ENCODE data around the gene MUC5AC.
"Not testable (repeated sequence)": the region's sequence is repeated elsewhere in the genome, so short reads cannot be mapped to it uniquely, and the experiment has no call there.

Gene MUC5AC

DNA sequence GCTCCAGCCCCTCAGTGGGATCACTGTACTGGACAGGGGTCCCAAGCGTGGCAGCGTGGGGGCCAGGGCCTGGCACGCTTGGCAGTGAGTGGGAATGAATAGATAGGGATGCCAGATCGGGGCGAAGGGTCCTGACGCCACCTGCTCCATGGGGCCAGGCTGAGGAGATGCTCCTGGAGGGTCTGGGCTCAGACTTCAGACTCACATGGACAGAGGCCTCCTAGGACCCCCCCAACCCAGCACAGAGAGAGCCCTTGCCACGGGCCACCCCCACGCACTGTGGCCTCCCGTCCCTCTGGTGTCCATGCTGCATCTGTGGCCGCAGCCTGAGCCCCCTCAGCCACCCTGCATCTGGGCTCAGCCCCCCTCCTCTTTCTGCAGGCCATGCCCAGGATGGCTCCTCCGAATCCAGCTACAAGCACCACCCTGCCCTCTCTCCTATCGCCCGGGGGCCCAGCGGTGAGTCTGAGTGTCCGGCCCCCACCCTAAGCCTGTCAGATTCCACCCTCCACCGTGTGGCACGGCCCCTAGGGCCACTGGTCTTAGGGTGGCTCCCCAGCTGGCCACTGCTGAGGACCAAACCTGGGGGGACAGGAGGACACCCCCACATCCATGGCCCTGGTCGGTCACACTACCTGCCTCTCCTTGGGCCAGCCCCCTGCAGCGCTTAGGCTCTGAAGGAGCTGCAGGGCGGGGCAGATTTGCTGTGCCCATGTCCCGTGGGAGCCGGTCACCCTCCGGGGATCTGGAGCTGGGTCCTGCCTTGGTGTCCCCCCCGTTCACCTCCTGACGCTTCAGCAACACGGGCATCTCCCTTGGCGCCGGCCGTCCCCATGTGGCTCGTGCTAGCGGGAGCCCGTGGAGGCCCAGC is 2.7 kb downstream of the MUC5AC start:
- no peak for FAIRE-seq
- no peak for TF ChIP-seq POLR2A (IDR thresholded peaks at IDR 0.05; ENCODE audit: low read depth, low read length)
- no peak for DNase-seq (ENCODE audit: insufficient read length, low spot score)

DNA sequence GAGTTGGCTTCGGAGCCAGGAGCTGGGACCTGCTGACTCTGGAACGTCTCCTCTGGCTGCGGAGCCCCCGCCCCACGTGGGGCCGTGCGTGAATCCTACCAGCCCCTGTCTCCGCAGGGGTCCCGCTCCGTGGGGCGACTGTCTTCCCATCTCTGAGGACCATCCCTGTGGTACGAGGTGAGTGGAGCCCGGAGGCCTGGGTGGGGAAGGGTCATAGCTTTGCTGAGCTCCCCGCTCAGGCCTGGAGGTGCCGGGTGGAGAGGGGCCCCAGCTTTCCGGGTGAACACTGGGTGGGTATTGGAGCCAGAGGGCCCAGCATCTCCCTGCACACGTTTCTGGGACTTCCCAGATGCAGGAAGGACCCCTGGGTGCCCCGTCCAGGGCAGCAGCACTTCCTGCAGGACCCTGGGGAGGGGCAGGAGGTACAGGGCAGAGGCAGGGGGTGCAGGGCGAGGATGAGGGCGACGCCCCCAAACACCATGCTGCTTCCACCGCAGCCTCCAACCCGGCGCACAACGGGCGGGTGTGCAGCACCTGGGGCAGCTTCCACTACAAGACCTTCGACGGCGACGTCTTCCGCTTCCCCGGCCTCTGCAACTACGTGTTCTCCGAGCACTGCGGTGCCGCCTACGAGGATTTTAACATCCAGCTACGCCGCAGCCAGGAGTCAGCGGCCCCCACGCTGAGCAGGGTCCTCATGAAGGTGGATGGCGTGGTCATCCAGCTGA is 3.8 kb downstream of the MUC5AC start:
- DNase-seq (ENCODE audit: insufficient read length, low spot score) (no peak), FAIRE-seq (no peak)
- TF ChIP-seq POLR2A (IDR thresholded peaks at IDR 0.05; ENCODE audit: low read depth, low read length), result no peak

DNA sequence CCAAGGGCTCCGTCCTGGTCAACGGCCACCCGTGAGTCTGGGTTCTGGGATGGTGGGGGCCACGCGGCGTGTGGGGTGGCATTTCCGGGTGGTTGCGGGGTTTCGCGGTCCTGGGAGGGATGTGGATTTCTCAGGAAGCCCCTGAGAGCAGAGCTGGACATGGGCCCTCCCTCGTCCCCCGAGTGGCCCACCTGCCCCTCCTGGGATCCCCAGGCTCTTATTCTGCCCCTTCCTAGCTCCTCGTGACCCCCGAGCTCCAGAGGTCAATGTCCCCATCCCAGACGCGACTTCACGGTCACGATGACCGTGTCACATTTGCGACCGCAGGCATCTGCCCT is 4.4 kb downstream of the MUC5AC start:
- FAIRE-seq (no peak), DNase-seq (ENCODE audit: insufficient read length, low spot score) (no peak)
- no peak for TF ChIP-seq POLR2A (IDR thresholded peaks at IDR 0.05; ENCODE audit: low read depth, low read length)

DNA sequence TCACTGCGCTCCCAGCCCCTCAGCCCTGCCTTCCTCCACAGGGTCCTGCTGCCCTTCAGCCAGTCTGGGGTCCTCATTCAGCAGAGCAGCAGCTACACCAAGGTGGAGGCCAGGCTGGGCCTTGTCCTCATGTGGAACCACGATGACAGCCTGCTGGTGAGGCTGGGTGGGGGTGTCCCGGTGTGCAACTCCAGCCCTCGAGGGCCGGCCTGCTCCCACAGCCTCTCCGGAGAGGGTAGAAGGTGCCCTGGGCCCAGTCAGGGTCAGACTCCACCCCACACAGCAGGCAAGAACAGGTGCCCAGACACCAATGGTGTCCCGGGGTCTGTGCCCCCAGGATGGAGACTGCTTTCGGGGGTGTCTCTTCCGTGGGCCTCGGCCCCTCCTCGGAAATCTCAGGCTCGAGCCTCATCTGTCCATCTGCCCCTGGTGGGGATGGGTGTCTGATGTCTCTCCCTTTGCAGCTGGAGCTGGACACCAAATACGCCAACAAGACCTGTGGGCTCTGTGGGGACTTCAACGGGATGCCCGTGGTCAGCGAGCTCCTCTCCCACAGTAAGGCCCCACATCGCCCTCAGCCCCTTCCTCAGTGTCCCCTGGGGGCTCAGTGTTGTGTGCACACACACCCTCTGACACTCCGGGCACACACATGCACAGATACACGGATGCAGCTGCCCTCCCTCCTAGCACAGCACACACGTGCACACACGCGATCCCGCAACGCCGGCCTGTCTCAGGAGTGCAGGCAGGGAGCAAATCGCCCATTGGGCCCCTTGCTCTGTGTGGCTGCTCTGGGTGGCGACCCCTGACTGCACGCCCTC is 4.9 kb downstream of the MUC5AC start:
- FAIRE-seq (no peak), DNase-seq (ENCODE audit: insufficient read length, low spot score) (no peak)
- TF ChIP-seq POLR2A (IDR thresholded peaks at IDR 0.05; ENCODE audit: low read depth, low read length), result no peak

DNA sequence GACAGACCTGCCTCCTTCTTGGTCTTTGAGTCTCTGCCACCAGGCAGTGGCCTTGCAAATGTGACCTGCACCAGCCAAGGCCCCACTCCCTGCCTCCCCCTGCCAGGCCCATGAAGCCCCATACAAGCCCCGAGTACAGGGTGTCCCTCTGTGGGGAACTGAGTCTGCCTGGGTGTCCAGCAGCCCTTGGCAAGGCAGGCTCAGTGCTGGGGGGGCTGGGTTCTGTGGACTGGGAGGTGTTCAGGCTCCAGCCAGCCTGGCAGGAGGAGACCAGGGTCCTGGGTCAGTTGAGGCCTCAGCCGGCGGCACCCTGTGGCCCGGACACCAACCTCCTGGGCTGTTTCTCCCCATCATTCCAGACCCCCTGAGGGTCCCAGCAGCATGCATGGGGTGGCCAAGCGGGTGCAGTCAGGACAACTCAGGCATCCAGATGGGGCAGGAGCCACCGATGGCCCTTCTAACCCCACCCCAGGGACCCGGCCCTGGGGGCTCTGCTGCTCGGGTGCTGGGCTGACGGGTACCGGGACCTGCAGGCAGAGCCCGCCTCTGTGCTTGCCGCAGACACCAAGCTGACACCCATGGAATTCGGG is 5.7 kb downstream of the MUC5AC start:
- no peak for TF ChIP-seq POLR2A (IDR thresholded peaks at IDR 0.05; ENCODE audit: low read depth, low read length)
- FAIRE-seq (no peak), DNase-seq (ENCODE audit: insufficient read length, low spot score) (no peak)

DNA sequence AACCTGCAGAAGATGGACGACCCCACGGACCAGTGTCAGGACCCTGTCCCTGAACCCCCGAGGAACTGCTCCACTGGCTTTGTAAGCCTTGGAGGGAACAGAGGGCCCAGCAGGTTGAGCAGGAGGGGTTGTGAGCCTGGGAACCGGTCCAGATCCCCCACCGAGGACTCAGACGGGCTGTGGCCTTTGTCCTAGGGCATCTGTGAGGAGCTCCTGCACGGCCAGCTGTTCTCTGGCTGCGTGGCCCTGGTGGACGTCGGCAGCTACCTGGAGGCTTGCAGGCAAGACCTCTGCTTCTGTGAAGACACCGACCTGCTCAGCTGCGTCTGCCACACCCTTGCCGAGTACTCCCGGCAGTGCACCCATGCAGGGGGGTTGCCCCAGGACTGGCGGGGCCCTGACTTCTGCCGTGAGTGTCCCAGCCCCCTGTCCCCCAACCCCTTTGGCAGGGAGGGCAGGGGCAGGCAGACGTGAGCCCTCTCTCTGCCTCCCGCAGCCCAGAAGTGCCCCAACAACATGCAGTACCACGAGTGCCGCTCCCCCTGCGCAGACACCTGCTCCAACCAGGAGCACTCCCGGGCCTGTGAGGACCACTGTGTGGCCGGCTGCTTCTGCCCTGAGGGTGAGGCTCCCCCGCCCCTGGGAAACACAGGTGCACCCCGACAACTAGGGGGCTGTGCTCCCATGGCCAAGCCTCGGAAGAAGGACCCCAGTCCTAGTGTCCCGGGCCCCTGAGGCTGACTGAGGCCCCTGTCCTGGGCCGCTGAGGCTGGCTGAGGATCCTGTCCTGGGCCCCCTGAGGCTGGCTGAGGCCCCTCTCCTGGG is 6.4 kb downstream of the MUC5AC start:
- no peak for FAIRE-seq

DNA sequence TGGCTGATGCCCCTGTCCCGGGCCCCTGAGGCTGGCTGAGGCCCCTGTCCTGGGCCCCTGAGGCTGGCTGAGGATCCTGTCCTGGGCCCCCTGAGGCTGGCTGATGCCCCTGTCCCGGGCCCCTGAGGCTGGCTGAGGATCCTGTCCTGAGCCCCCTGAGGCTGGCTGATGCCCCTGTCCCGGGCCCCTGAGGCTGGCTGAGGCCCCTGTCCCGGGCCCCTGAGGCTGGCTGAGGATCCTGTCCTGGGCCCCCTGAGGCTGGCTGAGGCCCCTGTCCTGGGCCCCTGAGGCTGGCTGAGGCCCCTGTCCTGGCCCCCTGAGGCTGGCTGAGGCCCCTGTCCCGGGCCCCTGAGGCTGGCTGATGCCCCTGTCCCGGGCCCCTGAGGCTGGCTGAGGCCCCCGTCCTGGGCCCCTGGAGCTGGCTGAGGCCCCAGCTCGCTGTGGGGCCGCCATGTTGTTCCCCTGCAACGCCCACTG is 7.1 kb downstream of the MUC5AC start:
- not testable (repeated sequence) for DNase-seq (ENCODE audit: insufficient read length, low spot score); FAIRE-seq

More for the DNA sequence above, 6.4 kb downstream of the MUC5AC start:
- no peak for DNase-seq (ENCODE audit: insufficient read length, low spot score)
- no peak for TF ChIP-seq POLR2A (IDR thresholded peaks at IDR 0.05; ENCODE audit: low read depth, low read length)

- no peak for DNase-seq (ENCODE audit: insufficient read length, low spot score)
- TF ChIP-seq POLR2A (IDR thresholded peaks at IDR 0.05; ENCODE audit: low read depth, low read length), result no peak
- no peak for FAIRE-seq
These were observed 7.7 kb downstream of the MUC5AC start for GRCh38 chr11:1165256-1166041.

DNA sequence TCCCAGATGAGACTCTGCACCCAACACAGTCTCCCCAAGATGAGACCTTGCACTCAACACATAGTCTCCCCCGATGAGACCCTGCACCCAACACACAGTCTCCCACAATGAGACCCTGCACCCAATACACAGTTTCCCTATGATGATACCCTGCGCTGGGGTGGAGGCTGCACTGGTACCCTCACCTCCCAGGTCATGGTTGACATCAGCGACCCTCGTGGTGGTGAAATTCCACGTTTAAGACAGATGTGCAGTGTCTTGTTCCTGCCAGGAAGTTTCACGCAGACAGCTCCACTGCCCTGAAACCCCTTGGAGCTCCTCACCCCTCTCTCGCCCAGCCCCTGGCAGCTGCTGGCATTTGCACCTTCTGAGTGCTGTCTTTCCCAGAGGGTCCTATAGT is 9.5 kb downstream of the MUC5AC start:
- TF ChIP-seq POLR2A (IDR thresholded peaks at IDR 0.05; ENCODE audit: low read depth, low read length), result no peak
- FAIRE-seq (no peak), DNase-seq (ENCODE audit: insufficient read length, low spot score) (no peak)

DNA sequence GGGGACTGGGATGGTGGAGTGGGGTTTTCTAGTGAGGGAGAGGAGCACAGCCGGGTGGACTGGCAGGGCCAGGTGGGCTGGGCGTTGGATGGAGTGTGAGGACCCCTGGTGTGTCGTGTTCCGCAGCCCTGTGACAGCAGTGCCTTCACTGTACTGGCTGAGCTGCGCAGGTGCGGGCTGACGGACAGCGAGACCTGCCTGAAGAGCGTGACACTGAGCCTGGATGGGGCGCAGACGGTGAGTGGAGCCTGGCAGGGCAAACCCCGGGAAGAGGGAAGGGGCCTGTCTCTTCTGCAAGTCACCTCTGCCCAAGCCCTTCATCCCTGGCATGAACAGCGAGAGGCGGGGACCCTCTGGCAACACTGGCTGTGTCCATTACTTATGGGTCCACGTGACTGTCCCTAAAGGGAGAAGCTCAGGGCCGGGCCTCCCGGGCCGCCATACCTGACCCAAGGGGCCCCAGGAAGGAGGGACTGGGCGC is 10.0 kb downstream of the MUC5AC start:
- no peak for TF ChIP-seq POLR2A (IDR thresholded peaks at IDR 0.05; ENCODE audit: low read depth, low read length)
- FAIRE-seq, result no peak
- DNase-seq (ENCODE audit: insufficient read length, low spot score), result no peak

- FAIRE-seq, result no peak
- DNase-seq (ENCODE audit: insufficient read length, low spot score), result no peak
- no peak for TF ChIP-seq POLR2A (IDR thresholded peaks at IDR 0.05; ENCODE audit: low read depth, low read length)
These were observed 10.5 kb downstream of the MUC5AC start for GRCh38 chr11:1168256-1168655.

DNA sequence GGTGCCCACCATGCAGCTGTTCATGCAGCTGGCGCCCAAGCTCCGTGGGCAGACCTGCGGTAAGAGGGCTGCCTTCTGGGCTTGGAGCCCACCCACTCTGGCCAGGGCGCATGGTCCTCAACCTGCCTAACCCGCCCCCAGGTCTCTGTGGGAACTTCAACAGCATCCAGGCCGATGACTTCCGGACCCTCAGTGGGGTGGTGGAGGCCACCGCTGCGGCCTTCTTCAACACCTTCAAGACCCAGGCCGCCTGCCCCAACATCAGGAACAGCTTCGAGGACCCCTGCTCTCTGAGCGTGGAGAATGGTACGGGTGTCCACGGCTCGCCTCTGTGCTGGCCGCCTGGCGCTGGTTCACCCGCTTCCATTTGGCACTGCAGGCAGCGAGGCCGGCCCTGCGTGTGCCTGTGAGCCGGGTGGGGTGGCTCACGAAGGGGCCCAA is 11.0 kb downstream of the MUC5AC start:
- no peak for DNase-seq (ENCODE audit: insufficient read length, low spot score)

More for the DNA sequence above, 11.0 kb downstream of the MUC5AC start:
- TF ChIP-seq POLR2A (IDR thresholded peaks at IDR 0.05; ENCODE audit: low read depth, low read length), result no peak
- no peak for FAIRE-seq

All from H54 (cell line).